Adrenal gland (tissue), 12 donors: ENCODE data around the gene AHRR. TPM values are rescaled to one million over a fixed set of nuclear protein-coding genes. Genes with fewer than 3 reads are reported as not detected.

Experiments used
- DNase-seq, 7 donors: peaks; one replicate each; pipeline ENCODE4 v3.0.0-alpha.2; 2019 to 2020
- H3K27ac ChIP-seq, 5 donors: fragments of 200-600 bp; sonication (generic) in 4 of 5; 1 replicate in 3 of 5; 2 replicates in 2 of 5; pipeline versions ENCODE4 v1.5.1 to v1.8.0; 2016 to 2020; ENCODE audit warnings: mild to moderate bottlenecking in 1 of 5
- H3K27me3 ChIP-seq: fragments of 200-600 bp; 2 replicates; pipeline ENCODE4 v1.8.0; 2021
- H3K36me3 ChIP-seq, 2 donors: fragments of 200-600 bp; replicated peaks in 1 of 2; 1 replicate in 1 of 2; 2 replicates in 1 of 2; pipeline versions ENCODE4 v1.5.1 to v1.8.0; 2018 to 2022
- H3K4me1 ChIP-seq, 2 donors: fragments of 200-600 bp; replicated peaks in 1 of 2; 1 replicate in 1 of 2; 2 replicates in 1 of 2; pipeline versions ENCODE4 v1.5.1 to v1.8.0; 2018 to 2021
- H3K4me3 ChIP-seq, 4 donors: fragments of 200-600 bp; sonication (generic) in 3 of 4; one replicate each; pipeline ENCODE4 v1.5.1; 2016 to 2018
- H3K9me3 ChIP-seq, 3 donors: fragments of 200-600 bp; sonication (generic) in 1 of 3; replicated peaks in 1 of 3; 1 replicate in 2 of 3; 2 replicates in 1 of 3; pipeline versions ENCODE4 v1.5.1 to v1.8.0; 2016 to 2021
- POLR2A ChIP-seq, 2 donors: fragments of 450-650 bp; IDR thresholded peaks; one replicate each; pipeline ENCODE4 v1.6.1; 2017; ENCODE audit warnings: antibody characterized with exemption in 2 of 2, mild to moderate bottlenecking in 2 of 2, moderate library complexity in 1 of 2
- WGBS, 4 donors: extraction: QIAGEN DNeasy Blood & Tissue Kit in 2 of 4; methylation state at CpG; one replicate each; pipeline versions ENCODE4 v1.1.5 to v1.1.7; 2013 to 2017; 5-methylcytosine and 5-hydroxymethylcytosine counted together
- intact Hi-C, 2 donors: fragments of 100-400 bp; cut with DNase I; formaldehyde crosslinking; loops; one replicate each; pipeline versions ENCODE4 v1.14.1 to v1.15.0; 2022 to 2023
- polyA plus RNA-seq, 3 donors: library from polyadenylated mRNA; stranded (reverse); fragments of 200-250 nt in 2 of 3; fragments of 350-450 nt in 1 of 3; fragmentation: Illumina TruSeq in 1 of 3; extraction: RNeasy Lipid Tissue Mini Kit (QIAGEN cat#74804) in 1 of 3; gene quantifications; one replicate each; pipeline ENCODE4 v1.2.3, GENCODE V29; 2013 to 2014
- total RNA-seq, 9 donors: library from RNA; depleted of rRNA in 4 of 9; stranded (reverse); fragments of >200 nt in 4 of 9; fragments of 120-200 nt in 1 of 9; fragmentation: NEBNext Ultra II Directional in 1 of 9; extraction: Animal tissue kit (Norgen Biotek cat#: 25700) in 1 of 9; gene quantifications; one replicate each; pipeline versions ENCODE4 v1.1.0 to v1.2.4, GENCODE V29; 2013 to 2023
- TF ChIP-seq, protein P1 (sequence below), 6 experiments: fragments of 450-650 bp in 4 of 6; fragments of 200-600 bp in 2 of 6; sonication (generic) in 1 of 6; IDR thresholded peaks; 1 replicate in 5 of 6; 2 replicates in 1 of 6; pipeline versions ENCODE4 v1.5.1 to v1.8.0; 2016 to 2021; ENCODE audit warnings: antibody characterized with exemption in 6 of 6, mild to moderate bottlenecking in 2 of 6, moderate library complexity in 1 of 6
- donor health status: healthy with polysubstance abuse.
- donor health status: Bipolar disorder and iron deficiency.
- donor health status: DM: yes; HTN: yes; CAD: no.
- donor health status: DM: no; HTN: no; CAD: no.
- donor health status: DM: no; HTN: no; CAD: no.
- donor health status: DM: yes; HTN: yes; CAD: no.

AHRR gene
- total and polyA plus RNA-seq, 12 donors: 0.17 to 3.6 (median 0.99) TPM

DNA sequence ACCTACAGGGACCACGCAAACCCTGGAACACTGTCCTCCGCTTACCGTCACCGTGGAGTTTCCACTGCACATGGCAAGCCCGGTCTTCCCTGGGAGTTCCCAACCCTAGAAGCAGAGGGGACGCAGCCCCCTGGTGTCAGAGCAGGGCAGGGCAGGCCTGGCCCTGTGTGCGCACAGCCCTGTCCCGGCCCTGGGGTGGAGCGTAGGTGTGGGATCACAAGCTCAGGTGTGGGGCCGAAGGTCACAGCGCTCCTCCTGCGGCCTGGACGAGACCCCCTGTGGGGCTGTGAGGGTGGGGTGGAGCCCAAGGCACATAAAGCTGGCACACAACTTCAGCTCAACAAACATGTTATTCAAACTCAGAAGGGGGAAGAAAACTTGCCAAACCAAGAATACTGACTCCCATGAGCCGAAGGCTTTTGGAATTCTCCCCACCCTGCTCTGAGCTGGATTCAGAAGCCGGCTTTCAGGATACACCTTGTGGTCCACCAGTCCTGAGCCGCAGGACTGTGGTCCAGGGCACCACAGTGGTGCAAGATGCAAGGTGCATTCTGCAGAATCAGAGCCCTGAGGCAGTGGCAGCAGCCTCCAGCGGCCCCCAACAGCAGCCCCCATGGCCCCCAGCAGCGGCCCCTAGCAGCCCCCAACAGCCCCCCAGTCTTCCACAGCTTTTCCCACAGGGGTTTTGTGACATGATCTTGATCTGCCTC lies 109.6 kb downstream of the AHRR start:
- no peaks in the 10 kb centered on the region for H3K36me3 ChIP-seq

DNA sequence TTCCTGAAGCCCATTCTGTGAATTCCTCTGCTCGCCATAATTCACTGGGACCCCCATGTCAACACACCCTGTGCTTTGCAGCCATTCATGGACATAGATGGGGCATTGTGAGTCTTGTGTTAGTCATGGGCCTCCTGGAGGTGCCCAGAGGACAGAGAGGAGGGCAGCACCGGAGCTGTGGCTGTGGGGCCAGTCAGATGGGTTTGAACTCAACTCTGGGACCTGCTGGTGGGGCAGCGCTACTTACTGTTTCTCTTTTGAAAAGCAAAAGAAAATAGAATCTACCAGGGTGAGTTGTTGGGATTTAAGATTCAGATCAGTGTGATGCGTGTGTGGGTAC lies 110.2 kb downstream of the AHRR start:
- Histone ChIP-seq H3K27me3 (no peaks in the 10 kb centered on the region), H3K9me3 (no peaks in the 10 kb centered on the region), H3K4me1 (no peaks in the 10 kb centered on the region), H3K36me3 (no peaks in the 10 kb centered on the region), H3K27ac (no peak overlapping the region), H3K4me3 (no peak overlapping the region)
- intact Hi-C loops: no loop called here
- TF ChIP-seq, protein P1, sequence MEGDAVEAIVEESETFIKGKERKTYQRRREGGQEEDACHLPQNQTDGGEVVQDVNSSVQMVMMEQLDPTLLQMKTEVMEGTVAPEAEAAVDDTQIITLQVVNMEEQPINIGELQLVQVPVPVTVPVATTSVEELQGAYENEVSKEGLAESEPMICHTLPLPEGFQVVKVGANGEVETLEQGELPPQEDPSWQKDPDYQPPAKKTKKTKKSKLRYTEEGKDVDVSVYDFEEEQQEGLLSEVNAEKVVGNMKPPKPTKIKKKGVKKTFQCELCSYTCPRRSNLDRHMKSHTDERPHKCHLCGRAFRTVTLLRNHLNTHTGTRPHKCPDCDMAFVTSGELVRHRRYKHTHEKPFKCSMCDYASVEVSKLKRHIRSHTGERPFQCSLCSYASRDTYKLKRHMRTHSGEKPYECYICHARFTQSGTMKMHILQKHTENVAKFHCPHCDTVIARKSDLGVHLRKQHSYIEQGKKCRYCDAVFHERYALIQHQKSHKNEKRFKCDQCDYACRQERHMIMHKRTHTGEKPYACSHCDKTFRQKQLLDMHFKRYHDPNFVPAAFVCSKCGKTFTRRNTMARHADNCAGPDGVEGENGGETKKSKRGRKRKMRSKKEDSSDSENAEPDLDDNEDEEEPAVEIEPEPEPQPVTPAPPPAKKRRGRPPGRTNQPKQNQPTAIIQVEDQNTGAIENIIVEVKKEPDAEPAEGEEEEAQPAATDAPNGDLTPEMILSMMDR (IDR thresholded peaks at IDR 0.05): no peak
- TF ChIP-seq POLR2A (IDR thresholded peaks at IDR 0.05): no peak
- WGBS, 4 donors: 75 to 93% (median 90%) methylated on average over 4 of the region's 4 CpGs
- DNase-seq: peak in 1 of 7 donors; percentile 9

More for the DNA sequence above, 109.6 kb downstream of the AHRR start:
- 19 to 58% (median 46%) methylated on average over 5 to 18 of the region's 18 CpGs for WGBS, 4 donors
- TF ChIP-seq, protein P1 (IDR thresholded peaks at IDR 0.05): peak; percentile 30 to 62 (median 44)
- no peak for TF ChIP-seq POLR2A (IDR thresholded peaks at IDR 0.05)
- no peak overlapping the region for H3K27ac ChIP-seq
- no peaks in the 10 kb centered on the region for H3K9me3 ChIP-seq
- no peaks in the 10 kb centered on the region for H3K4me1 ChIP-seq
- no peak overlapping the region for H3K4me3 ChIP-seq
- intact Hi-C loops: no loop called here
- H3K27me3 ChIP-seq: no peaks in the 10 kb centered on the region
- DNase-seq: peak in 5 of 7 donors; percentile 20 to 53 (median 42)

DNA sequence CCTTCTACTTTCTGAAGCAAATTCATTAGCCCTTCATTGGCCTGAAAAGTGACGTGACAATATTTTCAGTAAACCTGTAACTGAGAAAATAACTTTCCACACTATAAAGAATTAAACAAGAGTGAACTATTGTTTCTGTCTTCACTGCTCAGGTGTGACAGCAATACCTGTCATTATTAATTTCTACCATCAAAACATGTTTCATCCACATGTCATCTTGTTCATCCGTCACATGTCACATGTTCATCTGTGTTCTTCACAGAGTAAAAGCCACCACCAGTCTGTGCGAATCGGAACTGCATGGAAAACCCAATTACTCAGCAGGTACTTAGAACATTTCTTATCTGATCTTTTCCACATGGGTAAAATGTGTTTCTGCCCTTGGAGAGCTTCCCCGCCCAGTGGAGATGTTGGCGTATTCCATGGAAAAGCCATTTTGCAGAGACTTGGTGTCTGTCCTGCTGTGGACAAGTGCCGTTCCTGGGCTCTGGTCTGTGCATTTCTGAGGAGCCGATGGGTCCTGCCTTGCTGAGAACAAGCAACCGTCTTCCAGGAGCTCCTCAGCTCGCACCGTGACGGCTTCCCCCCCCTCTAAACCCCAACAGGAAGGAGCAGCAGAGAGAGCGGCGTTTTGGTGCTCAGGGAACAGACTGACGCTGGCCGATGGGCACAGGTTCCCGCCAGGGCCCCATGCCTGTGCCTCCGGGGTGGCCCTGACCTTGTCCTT lies 110.8 kb downstream of the AHRR start:
- TF ChIP-seq POLR2A (IDR thresholded peaks at IDR 0.05): no peak
- TF ChIP-seq, protein P1 (IDR thresholded peaks at IDR 0.05): no peak
- no peak overlapping the region for H3K4me3 ChIP-seq
- no peaks in the 10 kb centered on the region for H3K27me3 ChIP-seq
- no peak overlapping the region for H3K27ac ChIP-seq
- peak in 2 of 7 donors; percentile 5 to 43 for DNase-seq
- intact Hi-C loops: no loop called here
- no peaks in the 10 kb centered on the region for H3K4me1 ChIP-seq
- no peaks in the 10 kb centered on the region for H3K9me3 ChIP-seq
- H3K36me3 ChIP-seq: no peaks in the 10 kb centered on the region
- 56 to 84% (median 64%) methylated on average over 6 to 18 of the region's 18 CpGs for WGBS, 4 donors

DNA sequence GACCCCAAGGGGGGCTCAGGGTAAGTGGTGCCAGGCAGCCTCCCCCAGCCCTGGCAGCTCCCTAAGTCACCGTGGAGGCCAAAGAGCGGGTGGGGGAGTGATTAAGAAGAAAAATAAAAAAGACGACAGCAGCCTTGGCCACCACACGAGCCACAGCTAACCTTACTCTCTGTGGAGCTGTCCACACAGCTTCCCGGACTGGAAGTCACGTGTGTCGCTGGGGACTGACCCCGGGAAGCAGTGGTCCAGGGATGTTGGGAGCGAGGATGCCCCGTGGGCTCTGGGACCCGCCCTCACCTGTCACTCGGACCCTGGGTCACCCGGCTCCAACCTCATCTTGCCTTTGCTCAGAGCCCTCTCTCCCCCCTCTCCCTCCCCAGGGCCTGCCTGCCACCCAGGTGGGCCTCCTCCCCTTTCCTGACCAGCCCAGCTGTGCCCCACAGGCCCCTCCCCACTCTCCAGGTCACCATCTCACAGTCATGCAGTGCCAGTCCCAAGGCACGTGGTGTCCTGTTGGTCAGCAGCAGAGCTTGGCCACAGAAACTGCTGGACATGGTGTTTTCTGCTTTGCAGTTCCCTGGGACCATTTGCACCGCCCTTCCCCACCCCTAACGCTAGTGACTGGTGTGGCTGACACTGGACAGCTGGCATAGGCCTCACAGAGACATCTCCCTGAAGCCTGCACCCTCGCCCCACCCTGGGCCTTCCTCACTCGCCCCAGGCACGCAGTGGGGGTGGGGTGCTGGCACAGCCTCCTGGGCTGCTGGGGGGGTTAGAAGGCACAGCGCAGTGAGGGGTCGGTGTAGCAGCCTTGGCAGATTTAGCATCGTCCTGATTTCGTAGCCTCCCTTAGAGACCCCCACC lies 111.6 kb downstream of the AHRR start:
- no peak for TF ChIP-seq POLR2A (IDR thresholded peaks at IDR 0.05)
- TF ChIP-seq, protein P1 (IDR thresholded peaks at IDR 0.05): no peak
- no peak overlapping the region for H3K27ac ChIP-seq
- WGBS, 4 donors: 69 to 78% (median 74%) methylated on average over 15 to 23 of the region's 23 CpGs
- no peaks in the 10 kb centered on the region for H3K9me3 ChIP-seq
- no peaks in the 10 kb centered on the region for H3K36me3 ChIP-seq
- intact Hi-C loops: no loop called here
- DNase-seq: peak in 3 of 7 donors; percentile 10 to 41 (median 18)
- H3K4me3 ChIP-seq: no peak overlapping the region
- no peaks in the 10 kb centered on the region for H3K27me3 ChIP-seq
- H3K4me1 ChIP-seq: no peaks in the 10 kb centered on the region
